HEK293 (cell line): ENCODE measurements around the gene SREBF2.

Experiments used
- CTCF ChIP-seq: fragments of 450-650 bp; formaldehyde crosslinking; IDR thresholded peaks from 2 replicates; pipeline ENCODE4 v1.5.1; 2016; ENCODE audit warnings: missing biosample characterization, missing genetic modification characterization
- PRDM2 ChIP-seq: fragments of 450-650 bp; formaldehyde crosslinking; IDR thresholded peaks from 2 replicates; pipeline ENCODE4 v1.5.1; 2016; ENCODE audit warnings: missing biosample characterization, missing genetic modification characterization, borderline replicate concordance
- SP2 ChIP-seq: fragments of 450-650 bp; formaldehyde crosslinking; IDR thresholded peaks from 2 replicates; pipeline ENCODE4 v1.5.1; 2016; ENCODE audit warnings: missing biosample characterization, missing genetic modification characterization
- ZBTB26 ChIP-seq: fragments of 450-650 bp; formaldehyde crosslinking; optimal IDR thresholded peaks from 2 replicates; pipeline ENCODE3; 2016; ENCODE audit warnings: missing biosample characterization, mild to moderate bottlenecking, missing genetic modification characterization
- ZNF10 ChIP-seq: fragments of 450-650 bp; formaldehyde crosslinking; IDR thresholded peaks from 2 replicates; pipeline ENCODE4 v1.5.1; 2017; ENCODE audit warnings: missing biosample characterization, missing genetic modification characterization
- ZNF530 ChIP-seq: fragments of 450-650 bp; formaldehyde crosslinking; IDR thresholded peaks from 2 replicates; pipeline ENCODE4 v1.5.1; 2016; ENCODE audit warnings: low read depth, missing biosample characterization, missing genetic modification characterization
- ZNF639 ChIP-seq: fragments of 450-650 bp; formaldehyde crosslinking; IDR thresholded peaks from 2 replicates; pipeline ENCODE4 v1.5.1; 2016; ENCODE audit warnings: missing biosample characterization, missing genetic modification characterization
- TF ChIP-seq, protein P1 (sequence below): fragments of 450-650 bp; formaldehyde crosslinking; IDR thresholded peaks from 2 replicates; pipeline ENCODE4 v1.5.1; 2016; ENCODE audit warnings: missing biosample characterization, missing genetic modification characterization

DNA sequence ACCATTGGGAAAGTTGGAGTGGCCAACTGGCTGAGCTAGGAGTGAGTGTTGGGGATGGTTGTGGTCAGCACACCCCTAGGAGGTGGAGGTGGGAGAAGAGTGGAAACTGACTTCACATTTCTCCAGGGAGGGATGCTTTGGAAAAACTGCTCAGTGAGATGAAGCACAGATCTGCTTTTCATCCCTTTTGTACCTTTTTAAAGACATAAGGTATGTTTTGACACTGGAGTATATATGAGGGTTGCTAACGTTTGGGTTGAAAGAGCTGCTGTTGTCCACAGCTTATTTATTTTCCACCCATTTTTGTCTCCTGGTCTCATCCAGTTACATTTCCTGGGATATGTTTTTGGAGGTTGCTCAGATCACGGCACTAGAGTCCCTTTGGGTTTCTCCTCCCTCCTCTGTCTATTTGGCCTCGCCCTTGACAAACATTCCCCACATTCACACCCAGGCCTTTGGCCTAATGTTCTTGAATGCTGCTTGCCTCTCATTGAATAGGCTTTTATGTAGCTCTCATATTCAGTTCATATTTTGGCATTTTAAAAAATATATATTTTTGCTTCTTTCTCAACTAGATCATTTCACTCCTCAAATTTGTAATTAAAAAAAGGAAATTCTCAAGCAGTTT is 8.3 kb downstream of the SREBF2 start:
- TF ChIP-seq CTCF (tag by site-specific recombination) (no peak), ZNF530 (tag by site-specific recombination) (no peak), SP2 (tag by site-specific recombination) (no peak), ZNF10 (tag by site-specific recombination) (no peak), ZBTB26 (tag by site-specific recombination) (no peak), PRDM2 (tag by site-specific recombination) (no peak), ZNF639 (tag by site-specific recombination) (no peak)
- TF ChIP-seq, protein P1, sequence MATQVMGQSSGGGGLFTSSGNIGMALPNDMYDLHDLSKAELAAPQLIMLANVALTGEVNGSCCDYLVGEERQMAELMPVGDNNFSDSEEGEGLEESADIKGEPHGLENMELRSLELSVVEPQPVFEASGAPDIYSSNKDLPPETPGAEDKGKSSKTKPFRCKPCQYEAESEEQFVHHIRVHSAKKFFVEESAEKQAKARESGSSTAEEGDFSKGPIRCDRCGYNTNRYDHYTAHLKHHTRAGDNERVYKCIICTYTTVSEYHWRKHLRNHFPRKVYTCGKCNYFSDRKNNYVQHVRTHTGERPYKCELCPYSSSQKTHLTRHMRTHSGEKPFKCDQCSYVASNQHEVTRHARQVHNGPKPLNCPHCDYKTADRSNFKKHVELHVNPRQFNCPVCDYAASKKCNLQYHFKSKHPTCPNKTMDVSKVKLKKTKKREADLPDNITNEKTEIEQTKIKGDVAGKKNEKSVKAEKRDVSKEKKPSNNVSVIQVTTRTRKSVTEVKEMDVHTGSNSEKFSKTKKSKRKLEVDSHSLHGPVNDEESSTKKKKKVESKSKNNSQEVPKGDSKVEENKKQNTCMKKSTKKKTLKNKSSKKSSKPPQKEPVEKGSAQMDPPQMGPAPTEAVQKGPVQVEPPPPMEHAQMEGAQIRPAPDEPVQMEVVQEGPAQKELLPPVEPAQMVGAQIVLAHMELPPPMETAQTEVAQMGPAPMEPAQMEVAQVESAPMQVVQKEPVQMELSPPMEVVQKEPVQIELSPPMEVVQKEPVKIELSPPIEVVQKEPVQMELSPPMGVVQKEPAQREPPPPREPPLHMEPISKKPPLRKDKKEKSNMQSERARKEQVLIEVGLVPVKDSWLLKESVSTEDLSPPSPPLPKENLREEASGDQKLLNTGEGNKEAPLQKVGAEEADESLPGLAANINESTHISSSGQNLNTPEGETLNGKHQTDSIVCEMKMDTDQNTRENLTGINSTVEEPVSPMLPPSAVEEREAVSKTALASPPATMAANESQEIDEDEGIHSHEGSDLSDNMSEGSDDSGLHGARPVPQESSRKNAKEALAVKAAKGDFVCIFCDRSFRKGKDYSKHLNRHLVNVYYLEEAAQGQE: no peak
